ENCODE measurements around the gene WFDC12.

Gene WFDC12

GRCh38 chr20:45114465-45115385, 9.5 kb downstream of the WFDC12 start, which contains the start of gene WFDC5:
Gene WFDC5, minus strand, starts transcription at chr20:45115174. Its CDS starts 91 bp downstream, at chr20:45115083.
- DNase-seq = no peak

DNA sequence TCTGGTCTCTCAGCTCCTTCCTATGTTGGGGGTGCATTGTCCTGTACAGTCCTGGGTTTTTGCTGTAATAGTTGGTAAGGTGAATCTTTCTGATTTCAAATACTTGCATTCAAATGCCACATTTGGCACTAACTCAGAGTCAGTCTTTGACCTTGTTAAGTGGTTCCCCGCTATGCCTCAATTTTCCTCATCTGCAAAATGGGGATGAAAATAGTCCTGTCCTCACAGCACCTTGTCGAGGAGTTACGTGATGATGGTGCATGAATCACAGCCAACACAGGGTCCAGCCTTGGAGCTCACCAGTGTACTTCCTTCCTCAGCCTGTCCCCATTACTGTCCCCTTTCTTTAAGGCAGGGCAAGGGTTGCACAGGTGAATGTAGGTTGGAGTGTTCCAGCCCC, 10.4 kb downstream of the WFDC12 start:
- no peak for DNase-seq

DNA sequence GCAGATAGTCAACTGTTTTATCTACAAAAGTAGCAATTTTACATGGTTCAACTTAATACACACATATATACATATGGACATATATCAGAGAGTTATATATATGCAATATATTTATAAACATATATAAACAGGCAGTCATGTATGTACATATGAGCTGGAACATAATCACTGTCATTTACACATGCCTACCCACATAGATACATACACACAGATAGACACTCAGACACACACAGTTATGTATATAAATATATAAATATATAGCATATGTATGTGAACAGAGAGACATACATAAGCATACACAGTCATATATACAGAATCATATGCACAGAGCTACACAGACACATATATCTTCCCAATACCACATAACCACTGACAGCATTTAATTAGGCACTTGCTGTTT, 11.5 kb downstream of the WFDC12 start:
- DNase-seq = no peak

DNA sequence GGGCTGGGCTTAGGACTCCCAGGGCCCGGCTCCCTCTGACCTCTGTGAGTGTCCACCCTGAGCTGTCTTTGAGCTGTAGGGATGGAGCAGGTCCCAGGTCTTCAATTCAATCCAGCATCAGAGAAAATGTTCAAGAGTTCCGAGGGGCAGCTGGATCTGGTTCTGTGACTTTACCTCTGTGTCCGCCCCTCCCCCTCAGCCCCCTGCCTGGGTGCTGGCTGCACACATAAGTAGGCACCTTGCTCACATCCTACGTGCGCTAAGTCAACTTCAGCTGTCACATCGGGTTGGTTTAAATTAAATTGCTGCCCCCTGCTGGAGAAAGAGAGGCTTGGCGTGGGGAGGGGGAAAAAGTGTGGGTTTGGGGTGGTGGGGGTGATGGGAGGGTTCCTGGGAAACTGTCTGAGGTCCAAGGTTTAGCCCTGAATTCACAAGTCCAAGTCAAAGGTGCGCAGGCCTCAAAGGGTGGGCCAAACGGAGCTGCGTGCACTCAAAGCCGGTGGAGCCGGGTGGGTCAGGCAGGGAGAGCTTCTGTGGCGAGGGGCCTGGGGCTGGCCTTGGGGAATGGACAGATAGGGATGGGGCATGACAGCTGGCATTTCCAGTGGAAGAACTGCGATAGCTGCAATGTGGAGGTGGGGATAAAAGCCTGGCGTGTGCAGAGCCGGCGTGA, 12.3 kb downstream of the WFDC12 start:
- peak; percentile 48 for DNase-seq

DNA sequence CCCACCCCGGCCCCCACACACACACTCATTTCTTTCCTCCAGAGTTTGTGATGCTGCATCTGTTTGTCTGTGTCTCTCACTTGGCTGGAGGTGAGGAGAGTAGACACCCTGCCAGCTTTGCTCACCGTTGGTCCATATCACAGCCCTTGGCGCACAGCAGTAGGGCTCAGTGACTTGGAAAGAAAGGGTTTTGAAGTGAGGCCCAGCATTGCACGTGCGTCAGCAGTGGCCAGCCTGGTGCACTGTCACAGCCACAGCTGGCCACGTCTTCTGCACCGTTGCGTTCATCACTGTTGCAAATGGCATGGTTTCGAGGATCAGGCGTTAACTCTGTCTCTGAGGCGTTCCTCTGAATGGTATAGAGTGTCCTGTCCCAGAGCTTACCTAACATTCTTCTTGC, 13.0 kb downstream of the WFDC12 start:
- DNase-seq = no peak

GRCh38 chr20:45110301-45110700, 14.0 kb downstream of the WFDC12 start:
- DNase-seq = no peak

GRCh38 chr20:45109634-45110033, 14.6 kb downstream of the WFDC12 start:
- DNase-seq = no peak

GRCh38 chr20:45105317-45105716, 18.9 kb downstream of the WFDC12 start:
- DNase-seq = no peak

DNA sequence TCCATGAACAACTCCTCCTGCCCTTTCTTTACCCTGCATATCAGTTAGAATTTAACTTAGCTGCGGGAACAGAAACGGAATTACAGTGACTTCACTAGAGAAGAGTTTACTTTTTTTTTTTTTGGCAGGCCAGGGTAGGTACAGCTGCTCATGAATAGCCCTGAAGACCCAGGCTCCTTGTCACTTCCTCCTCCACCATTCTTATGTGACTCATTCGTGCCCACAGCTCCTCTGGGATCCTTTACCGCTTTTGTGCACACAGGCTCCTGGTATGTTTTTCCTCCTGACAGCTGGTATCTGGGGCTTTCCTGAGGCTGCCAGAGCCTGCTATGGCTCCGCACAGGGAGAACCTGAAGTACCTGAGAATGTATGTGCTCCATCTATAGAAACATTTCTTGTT, 19.5 kb downstream of the WFDC12 start:
- DNase-seq = peak; percentile 38

DNA sequence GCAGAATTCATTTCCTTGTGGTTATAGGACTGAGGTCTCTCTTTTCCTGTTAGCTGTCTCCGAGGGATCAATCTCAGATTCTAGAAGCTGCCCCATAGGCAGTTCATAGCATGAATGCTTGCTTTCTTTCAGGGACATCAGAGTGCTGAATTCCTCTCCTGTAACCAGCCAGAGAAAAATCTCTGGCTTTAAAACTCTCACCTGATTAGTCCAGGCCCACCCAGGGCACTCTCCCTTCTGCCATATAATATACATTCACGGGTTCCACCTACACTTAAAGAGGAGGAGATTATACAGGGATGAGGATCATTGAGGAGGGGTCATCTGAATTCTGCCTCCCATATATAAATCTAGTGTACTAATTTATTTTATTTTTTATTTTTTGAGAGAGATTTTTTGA, 21.2 kb downstream of the WFDC12 start:
- DNase-seq = no peak

GRCh38 chr20:45101333-45101850, 22.9 kb downstream of the WFDC12 start:
- DNase-seq = no peak

DNA sequence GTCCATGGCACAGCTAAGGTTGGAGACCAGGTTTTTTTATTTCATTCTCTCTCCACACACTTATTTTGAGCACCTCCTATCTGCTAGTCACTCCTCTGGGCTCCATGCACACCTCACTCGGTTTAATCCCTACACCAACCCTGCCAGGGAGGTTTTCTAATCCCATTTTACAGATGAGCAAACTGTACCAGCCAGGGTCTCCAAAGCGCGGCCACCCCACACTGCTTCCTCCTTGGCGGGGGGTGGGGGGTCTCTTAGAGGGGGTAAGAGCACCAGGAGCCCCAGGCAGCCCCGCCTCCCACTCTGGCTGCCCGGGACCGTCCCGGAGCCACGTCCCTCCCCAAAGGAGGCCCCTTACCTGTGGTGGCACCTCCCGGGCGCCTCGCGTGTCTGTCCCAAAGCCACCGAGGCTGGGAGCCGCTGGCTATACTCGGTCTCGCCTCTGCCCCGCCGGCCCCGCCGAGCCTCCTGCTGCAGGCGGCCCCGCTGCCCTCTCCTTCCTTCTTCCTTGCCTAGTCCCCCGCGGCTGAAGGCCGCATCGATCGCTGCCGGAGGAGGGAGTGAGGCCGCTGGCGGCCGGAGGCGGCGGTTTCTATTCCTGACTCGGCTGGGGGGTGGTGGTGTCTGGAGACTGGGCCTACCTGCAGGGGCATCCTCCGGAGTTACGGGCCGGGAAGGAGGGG, 23.6 kb downstream of the WFDC12 start, which contains the start of gene KCNS1:
Gene KCNS1 (minus strand): TSS at position 565 of the 683 bp plus-strand sequence. CDS start 1,891 bp downstream, outside the sequence.
- DNase-seq = peak; percentile 69

- no peak for DNase-seq
Observed at GRCh38 chr20:45098103-45098773, 26.0 kb downstream of the WFDC12 start.

DNA sequence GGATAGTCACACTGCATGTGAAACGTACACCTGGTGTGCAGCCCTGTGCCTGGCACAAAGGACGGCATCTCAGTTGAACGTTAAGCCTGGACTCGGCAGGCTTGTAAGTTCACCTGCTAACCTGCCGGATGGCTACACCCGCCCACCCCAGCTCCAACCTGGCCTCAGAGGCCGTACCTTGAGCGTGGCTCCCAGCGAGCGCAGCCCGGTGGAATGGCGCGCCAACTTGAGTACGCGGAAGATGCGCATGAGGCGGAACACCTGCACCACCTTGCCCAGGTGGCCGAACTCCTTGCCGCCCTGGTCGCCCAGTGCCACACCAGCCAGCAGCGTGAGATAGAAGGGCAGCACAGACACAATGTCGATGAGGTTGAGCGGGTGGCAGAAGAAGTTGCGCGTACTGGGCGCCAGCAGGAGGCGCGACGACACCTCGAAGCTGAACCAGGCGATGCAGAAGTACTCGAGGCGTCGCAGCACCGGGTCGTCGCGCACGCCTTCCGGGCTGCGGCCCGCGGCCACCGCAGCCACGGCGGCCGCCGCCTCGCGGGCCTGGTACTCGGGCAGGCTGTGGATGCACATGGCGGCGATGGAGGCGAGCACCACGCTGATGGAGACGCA, 26.7 kb downstream of the WFDC12 start:
- DNase-seq = peak; percentile 48

- DNase-seq = no peak
Observed at GRCh38 chr20:45096781-45097180, 27.5 kb downstream of the WFDC12 start.

DNA sequence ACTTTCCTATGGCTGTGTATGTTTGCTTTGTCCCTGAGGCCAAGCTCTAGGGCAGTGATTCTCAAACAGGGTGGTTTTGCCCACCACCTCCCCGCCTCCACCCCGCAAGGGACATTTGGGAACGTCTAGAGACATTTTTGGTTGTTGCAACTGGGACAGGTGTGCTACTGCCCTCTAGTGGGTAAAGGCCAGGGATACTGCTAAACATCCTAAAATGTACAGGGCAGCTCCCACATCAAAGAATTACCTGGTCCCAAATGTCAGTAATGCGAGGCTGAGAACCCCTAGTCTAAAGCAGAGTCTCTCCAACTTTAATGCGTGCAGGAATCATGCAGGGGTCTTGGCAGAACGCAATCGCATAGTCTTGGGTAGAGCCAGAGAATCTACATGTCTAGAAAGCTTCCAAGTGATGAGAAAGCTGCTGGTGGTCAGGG, 28.4 kb downstream of the WFDC12 start:
- peak; percentile 75 for DNase-seq

DNA sequence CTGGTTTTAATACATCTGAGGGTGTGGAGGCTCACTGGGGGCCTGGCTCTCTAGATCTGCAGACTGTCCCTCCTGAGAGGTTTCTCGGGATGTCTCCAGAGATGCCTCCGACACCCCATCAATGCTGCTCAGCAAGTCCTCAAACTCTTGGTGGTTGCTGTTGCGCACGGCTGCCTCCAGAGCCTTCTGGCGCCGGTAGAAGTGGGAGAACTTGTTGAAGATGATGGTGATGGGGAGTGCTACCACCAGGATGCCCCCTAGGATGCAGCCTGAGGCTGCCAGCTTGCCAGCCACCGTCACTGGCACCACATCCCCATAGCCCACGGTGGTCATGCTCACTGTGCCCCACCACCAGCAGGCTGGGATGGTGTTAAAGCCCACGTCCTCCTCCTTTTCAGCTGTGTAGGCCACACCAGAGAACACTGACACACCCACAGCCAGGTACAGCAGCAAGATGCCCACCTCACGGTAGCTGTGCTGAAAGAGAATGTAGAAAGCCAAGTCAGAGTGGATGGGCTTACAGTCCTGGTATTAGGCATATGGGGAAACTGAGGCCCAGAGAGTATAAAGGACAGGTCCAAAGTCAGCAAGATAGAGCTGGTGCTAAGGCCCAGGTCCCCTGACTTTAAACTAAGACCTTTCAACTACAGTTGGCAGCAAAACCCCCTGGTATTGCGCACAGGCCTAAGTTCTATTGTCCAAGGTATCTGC, 29.2 kb downstream of the WFDC12 start:
- DNase-seq = no peak

GRCh38 chr20:45094201-45094600, 30.1 kb downstream of the WFDC12 start:
- no peak for DNase-seq

DNA sequence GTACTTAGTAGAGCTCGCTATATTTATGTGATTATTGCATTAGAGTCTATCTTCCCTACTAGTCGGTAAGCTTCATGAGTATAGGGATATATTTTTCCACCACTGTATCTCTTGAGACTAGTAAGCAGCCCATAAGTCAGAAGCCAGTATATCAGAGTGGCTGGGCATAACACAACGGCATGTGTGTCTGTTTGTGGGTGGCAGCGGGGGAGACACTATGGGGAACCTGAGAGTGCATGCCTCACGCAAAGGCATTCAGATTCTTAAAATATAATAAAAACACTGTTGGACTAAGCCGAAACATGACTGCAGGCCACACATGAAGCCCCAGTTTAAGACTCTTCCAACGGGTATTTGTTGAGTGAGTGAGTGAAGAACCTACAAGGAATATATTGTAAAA, 31.4 kb downstream of the WFDC12 start:
- no peak for DNase-seq

DNA sequence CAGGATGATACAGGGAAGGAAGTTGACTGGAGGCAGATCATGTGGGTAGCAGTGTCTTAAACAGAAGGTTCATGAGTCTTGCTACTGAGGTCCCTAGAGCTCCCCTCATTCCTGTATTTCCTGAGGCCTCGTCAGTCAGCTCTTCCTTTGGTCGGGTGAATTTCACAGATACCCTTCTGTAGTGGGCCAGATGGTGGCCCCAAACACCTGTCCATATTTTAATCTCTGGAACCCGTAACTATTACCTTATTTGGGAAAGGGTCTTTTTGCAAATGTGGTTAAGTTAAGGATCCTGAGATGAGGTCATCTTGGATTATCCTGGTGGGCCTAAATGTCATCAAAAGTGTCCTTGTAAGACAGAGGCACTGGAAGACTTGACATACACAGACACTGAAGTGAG, 32.9 kb downstream of the WFDC12 start:
- no peak for DNase-seq

DNA sequence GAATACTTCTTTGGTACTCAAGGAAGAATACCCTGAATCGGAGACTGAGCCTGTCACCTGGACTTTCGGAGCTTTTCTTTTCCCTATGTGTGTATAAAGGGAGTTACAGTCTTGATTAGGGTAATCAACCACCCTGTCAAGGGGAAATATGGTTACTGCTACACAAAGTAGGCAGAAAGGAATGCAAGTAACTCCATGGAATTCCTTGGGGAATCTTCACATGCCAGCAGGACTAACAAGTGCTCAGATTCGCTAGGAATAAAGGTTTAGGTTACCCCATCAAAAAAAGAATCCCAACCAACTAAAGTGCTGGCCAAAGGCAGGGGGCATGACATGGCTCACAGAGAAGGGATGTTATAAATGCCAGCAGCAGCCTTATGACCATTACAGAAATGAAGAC, 33.8 kb downstream of the WFDC12 start:
- DNase-seq = no peak

Data from DMS53 (cell line).